Cardiac muscle cell (in vitro differentiated cells and primary cell): ENCODE data around the gene NOS1. TPM values are rescaled to one million over a fixed set of nuclear protein-coding genes. Genes with fewer than 3 reads are reported as not detected.

ENCODE experiments used
- DNase-seq, 2 donors: peaks; one replicate each; pipeline versions ENCODE4 v3.0.0 to v3.0.0-alpha.2; 2010 to 2017; ENCODE audit warnings: low read depth in 1 of 2, low spot score in 1 of 2
- H3K27ac ChIP-seq: fragments of 200-600 bp; sonication (generic); 2 replicates; pipeline ENCODE4 v1.5.1; 2016
- H3K27me3 ChIP-seq: fragments of 200-600 bp; sonication (generic); 2 replicates; pipeline ENCODE4 v1.6.0; 2016; ENCODE audit warnings: control low read depth
- H3K36me3 ChIP-seq: fragments of 200-600 bp; sonication (generic); 2 replicates; pipeline ENCODE4 v1.5.1; 2016; ENCODE audit warnings: control low read depth
- H3K4me1 ChIP-seq: fragments of 200-600 bp; sonication (generic); 2 replicates; pipeline ENCODE4 v1.8.1; 2017; ENCODE audit warnings: low read depth, mild to moderate bottlenecking, mixed run types
- H3K4me3 ChIP-seq: fragments of 200-600 bp; sonication (generic); 2 replicates; pipeline ENCODE4 v1.5.1; 2016; ENCODE audit warnings: mild to moderate bottlenecking
- H3K9me3 ChIP-seq: fragments of 200-600 bp; sonication (generic); 2 replicates; pipeline ENCODE4 v1.5.1; 2017; ENCODE audit warnings: low read depth, mild to moderate bottlenecking, control low read depth
- CTCF ChIP-seq: IDR thresholded peaks from 2 replicates; pipeline ENCODE4 v1.5.1; 2012; ENCODE audit warnings: low read depth, mild to moderate bottlenecking, low read length
- polyA plus RNA-seq: library from polyadenylated mRNA; unstranded; fragments of >200 nt; fragmentation: Nextera tagmentation; extraction: Ambion mirVana; gene quantifications from 2 replicates; pipeline ENCODE4 v1.2.1, GENCODE V29; 2016
- total RNA-seq: library from RNA; depleted of rRNA; stranded (reverse); fragments of >200 nt; gene quantifications from 2 replicates; pipeline ENCODE4 v1.2.3, GENCODE V29; 2016

NOS1 gene
- total RNA-seq (not detected in 2 replicates), polyA plus RNA-seq (not detected in 2 replicates)

DNA sequence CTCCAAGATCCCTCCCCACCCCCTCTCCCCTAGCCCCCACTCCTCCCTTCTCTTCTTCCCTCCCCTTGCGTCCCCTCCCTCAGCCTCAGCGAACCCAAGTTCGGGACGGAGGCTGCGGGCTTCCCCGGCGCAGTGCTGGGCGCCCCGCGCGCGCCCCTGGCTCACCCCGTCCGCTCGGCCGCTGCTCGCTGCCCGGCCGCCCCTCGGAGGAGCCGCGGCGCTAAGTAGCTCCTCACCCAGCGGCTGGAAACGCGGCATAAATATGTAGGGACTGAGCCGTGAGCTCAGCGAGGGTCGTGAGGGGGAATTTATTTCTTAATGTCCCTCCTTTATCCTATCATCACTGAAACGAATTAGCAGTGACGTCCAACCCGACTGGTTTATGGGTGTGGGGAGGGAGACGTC, at the start of gene NOS1:
Gene NOS1, minus strand, starts transcription at position 280 of the 405 bp plus-strand sequence. CDS start 30,557 bp downstream, outside the sequence.
- Histone ChIP-seq H3K4me3 (peak within 1 kb of the TSS; percentile 19), H3K9me3 (no peaks in the 10 kb centered on the region), H3K4me1 (no peaks in the 10 kb centered on the region), H3K36me3 (no peaks in the 10 kb centered on the region), H3K27me3 (peaks cover 100% of the 10 kb centered on the region), H3K27ac (no peak within 1 kb of the TSS)
- TF ChIP-seq CTCF = no peak
- DNase-seq = peak in 1 of 2 donors; percentile 13

DNA sequence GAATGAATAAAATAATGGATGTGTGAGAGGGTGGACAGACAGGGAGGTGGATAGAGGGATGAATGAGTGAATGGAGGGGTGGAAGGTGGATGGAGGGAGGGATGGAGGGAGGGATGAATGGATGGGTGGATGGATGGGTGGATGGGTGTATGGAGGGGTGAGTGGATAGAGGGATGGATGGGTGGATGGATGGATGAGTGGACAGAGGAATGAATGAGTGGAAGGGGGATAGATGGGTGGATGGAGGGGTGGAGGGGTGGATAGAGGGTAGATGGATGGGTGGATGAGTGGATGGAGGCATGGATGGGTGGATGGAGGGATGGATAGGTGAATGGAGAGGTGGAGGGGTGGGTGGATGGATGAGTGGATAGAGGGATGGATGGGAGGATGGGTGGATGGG, 47.9 kb upstream of the NOS1 start:
- Histone ChIP-seq H3K27ac (no peak overlapping the region), H3K4me3 (no peak overlapping the region), H3K4me1 (peaks cover 6% of the 10 kb centered on the region), H3K36me3 (no peaks in the 10 kb centered on the region), H3K27me3 (no peaks in the 10 kb centered on the region), H3K9me3 (no peaks in the 10 kb centered on the region)
- DNase-seq = no peak
- no peak for TF ChIP-seq CTCF

GRCh38 chr12:117408161-117408791, 46.9 kb upstream of the NOS1 start:
- Histone ChIP-seq H3K9me3 (no peaks in the 10 kb centered on the region), H3K36me3 (no peaks in the 10 kb centered on the region), H3K4me1 (peaks cover 6% of the 10 kb centered on the region), H3K4me3 (no peak overlapping the region), H3K27me3 (no peaks in the 10 kb centered on the region), H3K27ac (no peak overlapping the region)
- DNase-seq = peak; percentile 30 to 47
- no peak for TF ChIP-seq CTCF

DNA sequence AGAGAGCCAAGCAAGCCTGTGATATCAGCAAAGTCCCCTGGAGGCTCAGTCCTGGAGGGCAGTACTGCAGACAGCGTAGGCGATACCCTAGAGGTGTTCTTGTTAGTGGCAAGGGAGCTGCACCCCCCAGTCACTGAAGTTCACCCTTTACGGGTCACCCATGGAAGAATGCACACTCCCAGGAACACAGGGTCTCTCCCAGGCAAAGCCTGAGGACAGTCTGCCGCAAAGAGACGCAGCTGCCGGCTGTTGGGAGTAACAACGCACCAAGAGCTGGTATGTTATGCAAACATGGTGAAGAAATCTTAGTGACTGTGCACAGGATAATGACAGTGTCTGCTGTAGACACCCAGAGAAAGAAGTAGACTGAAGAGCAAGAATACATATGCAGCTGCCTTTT, 43.5 kb upstream of the NOS1 start:
- H3K4me3 ChIP-seq = no peak overlapping the region
- no peaks in the 10 kb centered on the region for H3K9me3 ChIP-seq
- TF ChIP-seq CTCF = no peak
- no peak for DNase-seq
- H3K36me3 ChIP-seq = no peaks in the 10 kb centered on the region
- no peak overlapping the region for H3K27ac ChIP-seq
- no peaks in the 10 kb centered on the region for H3K27me3 ChIP-seq
- peaks cover 6% of the 10 kb centered on the region for H3K4me1 ChIP-seq

DNA sequence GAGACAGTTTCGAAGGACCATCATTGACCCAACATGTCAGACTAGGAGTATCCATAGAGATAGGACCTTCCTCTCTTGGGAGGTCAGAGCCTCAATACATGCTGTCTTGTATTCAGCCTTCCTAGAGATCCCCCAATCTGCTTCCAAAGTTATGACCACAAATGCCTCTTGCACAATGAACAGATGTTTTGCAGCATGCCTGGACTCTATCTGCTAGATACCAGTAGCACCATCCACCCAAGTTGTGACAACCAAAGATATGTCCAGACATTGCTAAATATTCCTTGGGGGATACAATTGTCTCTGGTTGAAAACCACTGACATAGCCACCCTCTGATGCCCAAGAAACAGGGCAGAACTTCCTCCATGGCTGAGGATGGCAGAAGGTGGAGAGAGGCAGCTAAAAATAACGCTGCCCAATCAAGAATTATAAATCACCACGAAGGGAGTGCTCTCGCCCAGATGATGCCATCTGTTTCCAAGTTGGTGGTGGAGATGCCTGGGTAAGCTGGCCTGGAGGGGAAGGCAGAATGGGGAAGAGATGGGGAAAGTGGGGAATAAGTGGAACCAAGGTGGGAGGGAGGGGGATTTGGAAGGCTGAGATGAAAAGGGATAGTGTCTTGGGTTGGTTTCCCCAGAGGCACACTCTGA, 42.9 kb upstream of the NOS1 start:
- Histone ChIP-seq H3K9me3 (no peaks in the 10 kb centered on the region), H3K27me3 (no peaks in the 10 kb centered on the region), H3K27ac (no peak overlapping the region), H3K4me1 (peaks cover 6% of the 10 kb centered on the region), H3K4me3 (no peak overlapping the region), H3K36me3 (no peaks in the 10 kb centered on the region)
- DNase-seq = no peak
- no peak for TF ChIP-seq CTCF
